DMS53 treated with DMSO at 0.1 percent for 48 hours (cell line): Measurements from ENCODE around the gene ZNF185.

Experiments
- DNase-seq: peaks from one replicate; lab custom pipeline; 2025; ENCODE audit not compliant: unreplicated experiment; lab: John Stamatoyannopoulos, UW

Gene ZNF185

GRCh38 chrX:152915541-152916241 lies 17.8 kb downstream of the ZNF185 start:
- no peak for DNase-seq

GRCh38 chrX:152917656-152918579 lies 20.1 kb downstream of the ZNF185 start:
- no peak for DNase-seq

- no peak for DNase-seq
Measured at GRCh38 chrX:152918707-152919106, 20.8 kb downstream of the ZNF185 start.

GRCh38 chrX:152923599-152923998 lies 25.7 kb downstream of the ZNF185 start:
- no peak for DNase-seq

GRCh38 chrX:152925835-152926234 lies 28.0 kb downstream of the ZNF185 start:
- DNase-seq, result no peak

GRCh38 chrX:152926279-152926678 lies 28.4 kb downstream of the ZNF185 start:
- DNase-seq, result peak; percentile 27

GRCh38 chrX:152926923-152927322 lies 29.1 kb downstream of the ZNF185 start:
- DNase-seq, result no peak

GRCh38 chrX:152927858-152928760 lies 30.2 kb downstream of the ZNF185 start:
- DNase-seq, result no peak

- no peak for DNase-seq
Measured at GRCh38 chrX:152928761-152929400, 31.0 kb downstream of the ZNF185 start.

GRCh38 chrX:152929898-152930297 lies 32.0 kb downstream of the ZNF185 start:
- DNase-seq, result no peak

GRCh38 chrX:152930516-152930915 lies 32.6 kb downstream of the ZNF185 start:
- no peak for DNase-seq

GRCh38 chrX:152932144-152932543 lies 34.3 kb downstream of the ZNF185 start:
- no peak for DNase-seq

GRCh38 chrX:152932598-152933175 lies 34.8 kb downstream of the ZNF185 start:
- DNase-seq, result no peak

- DNase-seq, result no peak
Measured at GRCh38 chrX:152936306-152936705, 38.4 kb downstream of the ZNF185 start.

- DNase-seq, result no peak
Measured at GRCh38 chrX:152937236-152937635, 39.4 kb downstream of the ZNF185 start.

GRCh38 chrX:152941328-152942076 lies 43.6 kb downstream of the ZNF185 start:
- DNase-seq, result peak; percentile 78

- DNase-seq, result no peak
Measured at GRCh38 chrX:152942077-152942442, 44.2 kb downstream of the ZNF185 start.

GRCh38 chrX:152943826-152944225 lies 46.0 kb downstream of the ZNF185 start:
- DNase-seq, result no peak
